Astrocyte of the spinal cord (primary cell): ENCODE data around the gene TMPRSS9.

Experiments used
- DNase-seq: peaks from one replicate; pipeline ENCODE4 v3.0.0; 2011; ENCODE audit warnings: low read depth, low spot score
- H3K4me3 ChIP-seq: 2 replicates; pipeline ENCODE4 v1.5.1; 2011; ENCODE audit warnings: low read depth, mild to moderate bottlenecking, low read length, moderate library complexity
- CTCF ChIP-seq: IDR thresholded peaks from 2 replicates; pipeline ENCODE4 v1.5.1; 2012; ENCODE audit warnings: low read depth, mild to moderate bottlenecking, low read length, inconsistent platforms
- in situ Hi-C: cut with HindIII; loops from 2 replicates; pipeline ENCODE4 v1.10.0; 2017; ENCODE audit warnings: low sequenced_read_pairs

TMPRSS9 gene

GRCh38 chr19:2429917-2430535, 70.0 kb downstream of the TMPRSS9 start:
- in situ Hi-C loops = no loop called here
- no peak overlapping the region for H3K4me3 ChIP-seq
- TF ChIP-seq CTCF = no peak
- no peak for DNase-seq

- in situ Hi-C loops = no loop called here
- H3K4me3 ChIP-seq = no peak overlapping the region
- no peak for TF ChIP-seq CTCF
- DNase-seq = no peak
These were observed 71.4 kb downstream of the TMPRSS9 start for GRCh38 chr19:2431318-2432055.

GRCh38 chr19:2432131-2432848, 72.2 kb downstream of the TMPRSS9 start:
- DNase-seq = no peak
- in situ Hi-C loops = no loop called here
- TF ChIP-seq CTCF = no peak
- no peak overlapping the region for H3K4me3 ChIP-seq

GRCh38 chr19:2433854-2434253, 73.8 kb downstream of the TMPRSS9 start:
- H3K4me3 ChIP-seq = no peak overlapping the region
- DNase-seq = no peak
- TF ChIP-seq CTCF = no peak
- in situ Hi-C loops = no loop called here

- no peak for DNase-seq
- H3K4me3 ChIP-seq = no peak overlapping the region
- TF ChIP-seq CTCF = no peak
- in situ Hi-C loops = no loop called here
These were observed 74.2 kb downstream of the TMPRSS9 start for GRCh38 chr19:2434267-2434666.

- no peak for TF ChIP-seq CTCF
- in situ Hi-C loops = no loop called here
- DNase-seq = no peak
- no peak overlapping the region for H3K4me3 ChIP-seq
These were observed 74.7 kb downstream of the TMPRSS9 start for GRCh38 chr19:2434721-2435265.
